22Rv1 (cell line): ENCODE results near the gene MRPL3.

Experiments
- H3K27ac ChIP-seq: fragments of 450-650 bp; 2 replicates; pipeline ENCODE4 v1.5.1; 2017
- CTCF ChIP-seq: fragments of 450-650 bp; IDR thresholded peaks from 2 replicates; pipeline ENCODE4 v1.5.1; 2017; ENCODE audit warnings: mild to moderate bottlenecking
- ZFX ChIP-seq: fragments of 450-650 bp; IDR thresholded peaks from 2 replicates; pipeline ENCODE4 v1.6.1; 2017; ENCODE audit warnings: antibody characterized with exemption, borderline replicate concordance

Gene MRPL3

GRCh38 chr3:131502530-131503319 is at the start of gene MRPL3:
MRPL3 (minus strand) TSS chr3:131502971; CDS start chr3:131502821, 150 bp downstream.
- TF ChIP-seq CTCF (no peak), ZFX (no peak)
- H3K27ac ChIP-seq = peak within 1 kb of the TSS; percentile 68

GRCh38 chr3:131551761-131552160 is 49.0 kb upstream of the MRPL3 start:
- TF ChIP-seq ZFX (no peak), CTCF (no peak)
- no peak overlapping the region for H3K27ac ChIP-seq

- H3K27ac ChIP-seq = no peak overlapping the region
- no peak for TF ChIP-seq ZFX
- no peak for TF ChIP-seq CTCF
Measured at GRCh38 chr3:131550562-131551465, 48.0 kb upstream of the MRPL3 start.

DNA sequence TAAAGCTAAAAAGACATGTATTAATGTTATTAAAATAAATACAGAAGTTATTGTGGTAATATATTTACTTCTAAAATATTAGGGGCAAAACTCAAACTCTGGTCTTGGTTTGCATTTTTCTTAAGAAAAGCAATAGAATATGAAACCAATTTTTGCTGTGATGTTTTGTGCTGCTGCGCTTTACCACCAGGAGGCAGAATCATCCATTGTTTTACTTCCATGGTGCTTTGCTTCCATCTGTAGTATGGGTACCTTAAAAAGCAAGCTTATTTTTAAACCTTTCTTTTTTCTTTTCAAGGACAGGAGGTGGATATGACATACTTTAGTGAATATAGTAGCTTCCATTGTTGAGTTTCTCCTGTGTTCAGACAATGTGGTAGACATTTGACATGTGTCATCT is 46.6 kb upstream of the MRPL3 start:
- H3K27ac ChIP-seq = no peak overlapping the region
- TF ChIP-seq ZFX (no peak), CTCF (peak; percentile 74)

DNA sequence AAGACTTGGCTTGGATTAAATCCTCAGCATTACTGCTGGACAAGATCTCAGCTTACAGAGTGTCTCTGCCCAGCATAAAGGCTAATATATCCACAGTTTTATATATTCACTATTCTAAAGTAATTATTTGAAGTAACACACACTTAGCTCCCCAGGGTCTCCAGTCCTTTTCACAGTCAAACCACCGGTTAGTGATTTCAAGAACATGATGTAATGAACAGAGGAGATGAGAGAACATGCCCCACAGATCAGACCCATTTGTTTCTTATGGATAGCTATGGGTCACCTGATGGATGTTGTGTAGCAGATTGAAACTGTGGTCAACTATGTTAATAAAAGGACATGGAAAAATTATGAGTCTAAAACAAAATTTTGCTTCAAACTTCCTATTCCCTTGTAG is 44.8 kb upstream of the MRPL3 start:
- TF ChIP-seq ZFX = no peak
- TF ChIP-seq CTCF = no peak

DNA sequence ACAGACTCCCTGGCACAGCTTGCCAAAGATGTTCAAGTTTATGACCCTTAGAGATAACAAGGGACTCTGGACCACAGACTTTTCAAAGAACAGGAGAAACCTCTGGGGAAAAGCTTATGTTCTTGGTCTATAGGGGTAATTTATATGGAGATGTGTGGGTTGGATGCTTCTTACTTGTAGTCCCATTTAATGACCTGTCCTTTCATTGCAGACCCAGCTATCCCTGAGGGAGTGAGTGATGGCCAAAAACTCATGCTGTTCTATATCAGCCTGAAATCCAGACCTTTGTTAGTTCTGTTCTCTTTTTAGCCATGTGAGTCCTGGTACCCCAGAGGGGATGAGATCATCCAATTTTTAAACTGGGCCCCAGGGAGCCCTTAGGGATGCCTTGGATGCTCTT is 43.7 kb upstream of the MRPL3 start:
- H3K27ac ChIP-seq = no peak overlapping the region
- TF ChIP-seq ZFX (no peak), CTCF (no peak)

More for the DNA sequence above, 44.8 kb upstream of the MRPL3 start:
- no peak overlapping the region for H3K27ac ChIP-seq

DNA sequence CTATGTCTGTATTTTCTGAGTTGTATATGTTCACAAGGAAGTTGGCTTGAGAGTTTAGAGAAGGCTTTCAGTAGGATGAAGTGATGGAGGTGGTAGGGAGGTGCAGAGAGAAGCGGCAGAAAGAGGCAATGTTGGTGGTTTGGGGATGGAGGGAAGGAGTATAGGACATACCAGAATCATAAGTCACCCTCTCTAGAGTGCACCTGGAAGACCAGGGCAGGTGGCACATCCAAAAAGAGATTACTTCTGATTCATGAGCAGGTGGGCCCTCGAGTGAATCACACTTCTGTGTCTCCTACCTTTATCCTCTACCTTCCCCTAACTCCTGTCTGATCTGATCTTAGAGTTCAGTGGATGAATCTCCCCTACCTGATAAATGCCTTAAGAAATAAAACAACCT is 41.8 kb upstream of the MRPL3 start:
- TF ChIP-seq CTCF (no peak), ZFX (no peak)

More for the DNA sequence above, 41.8 kb upstream of the MRPL3 start:
- 0 out of 2 replicates have a peak overlapping the region, but pooled peaks have one; percentile 3 for H3K27ac ChIP-seq
